ENCODE data around the gene RIOK2.
A peak's percentile ranks its signal among the peaks of the same experiment; 100 is the strongest.

RIOK2 gene

DNA sequence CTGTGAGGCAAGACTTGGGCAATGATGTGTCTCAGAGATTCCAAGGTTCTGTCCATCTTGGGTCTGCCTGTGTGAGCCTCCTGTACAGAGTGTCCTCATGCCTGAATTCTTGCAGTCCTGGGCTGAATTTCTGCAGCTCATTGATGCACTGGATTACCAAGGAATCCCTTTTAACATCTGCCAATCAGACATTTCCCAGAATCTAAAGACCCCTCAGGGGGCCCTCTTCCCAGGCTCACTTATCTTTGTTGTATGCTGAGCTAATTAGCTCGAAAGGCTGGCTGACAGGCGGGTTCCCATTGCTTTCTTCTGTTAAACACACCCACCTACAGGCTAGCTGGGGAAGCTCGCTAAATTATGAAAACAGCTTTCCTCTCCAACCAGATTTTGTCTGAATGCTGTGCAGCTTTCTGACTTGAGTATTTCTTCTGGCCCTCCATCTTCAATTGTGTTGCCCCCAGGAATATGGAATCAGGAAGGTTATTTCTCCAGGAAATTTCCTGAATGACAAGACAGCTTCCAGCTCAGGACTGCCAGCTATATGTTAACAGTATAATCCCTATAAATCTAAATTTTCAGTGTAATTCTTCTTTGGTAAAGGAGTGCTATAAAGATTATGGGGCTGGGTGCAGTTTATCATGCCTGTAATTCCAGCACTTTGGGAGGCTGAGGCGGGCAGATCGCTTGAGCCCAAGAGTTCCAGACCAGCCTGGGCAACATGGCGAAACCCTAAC is 40.4 kb downstream of the RIOK2 start, which contains the start of gene LIX1 (continued):
- TF ChIP-seq, protein P1, sequence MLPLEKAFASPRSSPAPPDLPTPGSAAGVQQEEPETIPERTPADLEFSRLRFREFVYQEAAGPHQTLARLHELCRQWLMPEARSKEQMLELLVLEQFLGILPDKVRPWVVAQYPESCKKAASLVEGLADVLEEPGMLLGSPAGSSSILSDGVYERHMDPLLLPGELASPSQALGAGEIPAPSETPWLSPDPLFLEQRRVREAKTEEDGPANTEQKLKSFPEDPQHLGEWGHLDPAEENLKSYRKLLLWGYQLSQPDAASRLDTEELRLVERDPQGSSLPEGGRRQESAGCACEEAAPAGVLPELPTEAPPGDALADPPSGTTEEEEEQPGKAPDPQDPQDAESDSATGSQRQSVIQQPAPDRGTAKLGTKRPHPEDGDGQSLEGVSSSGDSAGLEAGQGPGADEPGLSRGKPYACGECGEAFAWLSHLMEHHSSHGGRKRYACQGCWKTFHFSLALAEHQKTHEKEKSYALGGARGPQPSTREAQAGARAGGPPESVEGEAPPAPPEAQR (tag by site-specific recombination; IDR thresholded peaks at IDR 0.05), result no peak
- TF ChIP-seq ZNF785 (tag by site-specific recombination; IDR thresholded peaks at IDR 0.05) (no peak), SCRT2 (tag by site-specific recombination; IDR thresholded peaks at IDR 0.05) (no peak), ZNF48 (tag by site-specific recombination; IDR thresholded peaks at IDR 0.05) (no peak), ZNF548 (tag by site-specific recombination; IDR thresholded peaks at IDR 0.05) (no peak), ZFP3 (tag by site-specific recombination; IDR thresholded peaks at IDR 0.05; ENCODE audit: low read depth) (no peak), ZNF391 (tag by site-specific recombination; IDR thresholded peaks at IDR 0.05; ENCODE audit: borderline replicate concordance, low read depth) (no peak), ZNF239 (tag by site-specific recombination; IDR thresholded peaks at IDR 0.05) (no peak), ZNF629 (tag by site-specific recombination; IDR thresholded peaks at IDR 0.05) (no peak), ZNF623 (tag by site-specific recombination; IDR thresholded peaks at IDR 0.05) (no peak), ZNF76 (tag by site-specific recombination; IDR thresholded peaks at IDR 0.05; ENCODE audit: borderline replicate concordance, low read depth) (no peak), ZNF16 (tag by site-specific recombination; IDR thresholded peaks at IDR 0.05; ENCODE audit: low read depth) (no peak), ZNF174 (tag by site-specific recombination; IDR thresholded peaks at IDR 0.05) (no peak), ZNF157 (tag by site-specific recombination; IDR thresholded peaks at IDR 0.05) (no peak), ZNF768 (tag by site-specific recombination; IDR thresholded peaks at IDR 0.05) (peak; percentile 60; the same call in 1 of the 2 replicates), ZNF626 (tag by site-specific recombination; IDR thresholded peaks at IDR 0.05) (no peak), ZNF560 (tag by site-specific recombination; IDR thresholded peaks at IDR 0.05; ENCODE audit: borderline replicate concordance) (no peak), ZNF473 (tag by site-specific recombination; IDR thresholded peaks at IDR 0.05) (no peak)
- TF ChIP-seq, protein P2, sequence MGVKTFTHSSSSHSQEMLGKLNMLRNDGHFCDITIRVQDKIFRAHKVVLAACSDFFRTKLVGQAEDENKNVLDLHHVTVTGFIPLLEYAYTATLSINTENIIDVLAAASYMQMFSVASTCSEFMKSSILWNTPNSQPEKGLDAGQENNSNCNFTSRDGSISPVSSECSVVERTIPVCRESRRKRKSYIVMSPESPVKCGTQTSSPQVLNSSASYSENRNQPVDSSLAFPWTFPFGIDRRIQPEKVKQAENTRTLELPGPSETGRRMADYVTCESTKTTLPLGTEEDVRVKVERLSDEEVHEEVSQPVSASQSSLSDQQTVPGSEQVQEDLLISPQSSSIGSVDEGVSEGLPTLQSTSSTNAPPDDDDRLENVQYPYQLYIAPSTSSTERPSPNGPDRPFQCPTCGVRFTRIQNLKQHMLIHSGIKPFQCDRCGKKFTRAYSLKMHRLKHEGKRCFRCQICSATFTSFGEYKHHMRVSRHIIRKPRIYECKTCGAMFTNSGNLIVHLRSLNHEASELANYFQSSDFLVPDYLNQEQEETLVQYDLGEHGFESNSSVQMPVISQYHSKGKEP (tag by site-specific recombination; IDR thresholded peaks at IDR 0.05), result peak; percentile 43; the same call in 1 of the 2 replicates
- TF ChIP-seq, protein P3, sequence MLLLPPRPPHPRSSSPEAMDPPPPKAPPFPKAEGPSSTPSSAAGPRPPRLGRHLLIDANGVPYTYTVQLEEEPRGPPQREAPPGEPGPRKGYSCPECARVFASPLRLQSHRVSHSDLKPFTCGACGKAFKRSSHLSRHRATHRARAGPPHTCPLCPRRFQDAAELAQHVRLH (tag by site-specific recombination; IDR thresholded peaks at IDR 0.05), result no peak
- TF ChIP-seq, protein P4, sequence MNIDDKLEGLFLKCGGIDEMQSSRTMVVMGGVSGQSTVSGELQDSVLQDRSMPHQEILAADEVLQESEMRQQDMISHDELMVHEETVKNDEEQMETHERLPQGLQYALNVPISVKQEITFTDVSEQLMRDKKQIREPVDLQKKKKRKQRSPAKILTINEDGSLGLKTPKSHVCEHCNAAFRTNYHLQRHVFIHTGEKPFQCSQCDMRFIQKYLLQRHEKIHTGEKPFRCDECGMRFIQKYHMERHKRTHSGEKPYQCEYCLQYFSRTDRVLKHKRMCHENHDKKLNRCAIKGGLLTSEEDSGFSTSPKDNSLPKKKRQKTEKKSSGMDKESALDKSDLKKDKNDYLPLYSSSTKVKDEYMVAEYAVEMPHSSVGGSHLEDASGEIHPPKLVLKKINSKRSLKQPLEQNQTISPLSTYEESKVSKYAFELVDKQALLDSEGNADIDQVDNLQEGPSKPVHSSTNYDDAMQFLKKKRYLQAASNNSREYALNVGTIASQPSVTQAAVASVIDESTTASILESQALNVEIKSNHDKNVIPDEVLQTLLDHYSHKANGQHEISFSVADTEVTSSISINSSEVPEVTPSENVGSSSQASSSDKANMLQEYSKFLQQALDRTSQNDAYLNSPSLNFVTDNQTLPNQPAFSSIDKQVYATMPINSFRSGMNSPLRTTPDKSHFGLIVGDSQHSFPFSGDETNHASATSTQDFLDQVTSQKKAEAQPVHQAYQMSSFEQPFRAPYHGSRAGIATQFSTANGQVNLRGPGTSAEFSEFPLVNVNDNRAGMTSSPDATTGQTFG (tag by site-specific recombination; IDR thresholded peaks at IDR 0.05; ENCODE audit: borderline replicate concordance), result no peak
- TF ChIP-seq, protein P5, sequence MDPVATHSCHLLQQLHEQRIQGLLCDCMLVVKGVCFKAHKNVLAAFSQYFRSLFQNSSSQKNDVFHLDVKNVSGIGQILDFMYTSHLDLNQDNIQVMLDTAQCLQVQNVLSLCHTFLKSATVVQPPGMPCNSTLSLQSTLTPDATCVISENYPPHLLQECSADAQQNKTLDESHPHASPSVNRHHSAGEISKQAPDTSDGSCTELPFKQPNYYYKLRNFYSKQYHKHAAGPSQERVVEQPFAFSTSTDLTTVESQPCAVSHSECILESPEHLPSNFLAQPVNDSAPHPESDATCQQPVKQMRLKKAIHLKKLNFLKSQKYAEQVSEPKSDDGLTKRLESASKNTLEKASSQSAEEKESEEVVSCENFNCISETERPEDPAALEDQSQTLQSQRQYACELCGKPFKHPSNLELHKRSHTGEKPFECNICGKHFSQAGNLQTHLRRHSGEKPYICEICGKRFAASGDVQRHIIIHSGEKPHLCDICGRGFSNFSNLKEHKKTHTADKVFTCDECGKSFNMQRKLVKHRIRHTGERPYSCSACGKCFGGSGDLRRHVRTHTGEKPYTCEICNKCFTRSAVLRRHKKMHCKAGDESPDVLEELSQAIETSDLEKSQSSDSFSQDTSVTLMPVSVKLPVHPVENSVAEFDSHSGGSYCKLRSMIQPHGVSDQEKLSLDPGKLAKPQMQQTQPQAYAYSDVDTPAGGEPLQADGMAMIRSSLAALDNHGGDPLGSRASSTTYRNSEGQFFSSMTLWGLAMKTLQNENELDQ (tag by site-specific recombination; IDR thresholded peaks at IDR 0.05; ENCODE audit: low read depth), result no peak
- TF ChIP-seq, protein P6, sequence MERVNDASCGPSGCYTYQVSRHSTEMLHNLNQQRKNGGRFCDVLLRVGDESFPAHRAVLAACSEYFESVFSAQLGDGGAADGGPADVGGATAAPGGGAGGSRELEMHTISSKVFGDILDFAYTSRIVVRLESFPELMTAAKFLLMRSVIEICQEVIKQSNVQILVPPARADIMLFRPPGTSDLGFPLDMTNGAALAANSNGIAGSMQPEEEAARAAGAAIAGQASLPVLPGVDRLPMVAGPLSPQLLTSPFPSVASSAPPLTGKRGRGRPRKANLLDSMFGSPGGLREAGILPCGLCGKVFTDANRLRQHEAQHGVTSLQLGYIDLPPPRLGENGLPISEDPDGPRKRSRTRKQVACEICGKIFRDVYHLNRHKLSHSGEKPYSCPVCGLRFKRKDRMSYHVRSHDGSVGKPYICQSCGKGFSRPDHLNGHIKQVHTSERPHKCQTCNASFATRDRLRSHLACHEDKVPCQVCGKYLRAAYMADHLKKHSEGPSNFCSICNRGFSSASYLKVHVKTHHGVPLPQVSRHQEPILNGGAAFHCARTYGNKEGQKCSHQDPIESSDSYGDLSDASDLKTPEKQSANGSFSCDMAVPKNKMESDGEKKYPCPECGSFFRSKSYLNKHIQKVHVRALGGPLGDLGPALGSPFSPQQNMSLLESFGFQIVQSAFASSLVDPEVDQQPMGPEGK (tag by site-specific recombination; IDR thresholded peaks at IDR 0.05), result no peak
- TF ChIP-seq, protein P7, sequence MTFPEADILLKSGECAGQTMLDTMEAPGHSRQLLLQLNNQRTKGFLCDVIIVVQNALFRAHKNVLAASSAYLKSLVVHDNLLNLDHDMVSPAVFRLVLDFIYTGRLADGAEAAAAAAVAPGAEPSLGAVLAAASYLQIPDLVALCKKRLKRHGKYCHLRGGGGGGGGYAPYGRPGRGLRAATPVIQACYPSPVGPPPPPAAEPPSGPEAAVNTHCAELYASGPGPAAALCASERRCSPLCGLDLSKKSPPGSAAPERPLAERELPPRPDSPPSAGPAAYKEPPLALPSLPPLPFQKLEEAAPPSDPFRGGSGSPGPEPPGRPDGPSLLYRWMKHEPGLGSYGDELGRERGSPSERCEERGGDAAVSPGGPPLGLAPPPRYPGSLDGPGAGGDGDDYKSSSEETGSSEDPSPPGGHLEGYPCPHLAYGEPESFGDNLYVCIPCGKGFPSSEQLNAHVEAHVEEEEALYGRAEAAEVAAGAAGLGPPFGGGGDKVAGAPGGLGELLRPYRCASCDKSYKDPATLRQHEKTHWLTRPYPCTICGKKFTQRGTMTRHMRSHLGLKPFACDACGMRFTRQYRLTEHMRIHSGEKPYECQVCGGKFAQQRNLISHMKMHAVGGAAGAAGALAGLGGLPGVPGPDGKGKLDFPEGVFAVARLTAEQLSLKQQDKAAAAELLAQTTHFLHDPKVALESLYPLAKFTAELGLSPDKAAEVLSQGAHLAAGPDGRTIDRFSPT (tag by site-specific recombination; IDR thresholded peaks at IDR 0.05), result no peak
- TF ChIP-seq, protein P8, sequence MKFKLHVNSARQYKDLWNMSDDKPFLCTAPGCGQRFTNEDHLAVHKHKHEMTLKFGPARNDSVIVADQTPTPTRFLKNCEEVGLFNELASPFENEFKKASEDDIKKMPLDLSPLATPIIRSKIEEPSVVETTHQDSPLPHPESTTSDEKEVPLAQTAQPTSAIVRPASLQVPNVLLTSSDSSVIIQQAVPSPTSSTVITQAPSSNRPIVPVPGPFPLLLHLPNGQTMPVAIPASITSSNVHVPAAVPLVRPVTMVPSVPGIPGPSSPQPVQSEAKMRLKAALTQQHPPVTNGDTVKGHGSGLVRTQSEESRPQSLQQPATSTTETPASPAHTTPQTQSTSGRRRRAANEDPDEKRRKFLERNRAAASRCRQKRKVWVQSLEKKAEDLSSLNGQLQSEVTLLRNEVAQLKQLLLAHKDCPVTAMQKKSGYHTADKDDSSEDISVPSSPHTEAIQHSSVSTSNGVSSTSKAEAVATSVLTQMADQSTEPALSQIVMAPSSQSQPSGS (tag by site-specific recombination; IDR thresholded peaks at IDR 0.05; ENCODE audit: low read depth), result no peak

Data from HEK293 (cell line).